GM13977 (cell line): Measurements from ENCODE around the gene USP49.

Source experiments
- DNase-seq: peaks from one replicate; pipeline ENCODE4 v3.0.0; 2012; ENCODE audit warnings: low spot score
- CTCF ChIP-seq: IDR thresholded peaks from 2 replicates; pipeline ENCODE4 v1.5.1; 2012; ENCODE audit warnings: mild to moderate bottlenecking, control low read depth; ENCODE audit not compliant: insufficient read depth; ENCODE audit errors: extremely low read depth, missing control alignments
- in situ Hi-C: fragments of 300-500 bp; cut with MboI; formaldehyde crosslinking; loops from one replicate; pipeline ENCODE4 v1.12.0; 2022; ENCODE audit warnings: low sequenced_read_pairs, low pct_unique_long_range_greater_than_20kb, mixed read lengths, inconsistent platforms; ENCODE audit not compliant: unreplicated experiment

USP49 gene

GRCh38 chr6:41859356-41859755 is 35.8 kb downstream of the USP49 start:
- TF ChIP-seq CTCF, result no peak
- DNase-seq, result no peak
- in situ Hi-C loops, result no loop called here

- no peak for DNase-seq
- TF ChIP-seq CTCF, result no peak
- in situ Hi-C loops, result no loop called here
Measured at GRCh38 chr6:41858703-41859102, 36.5 kb downstream of the USP49 start.

GRCh38 chr6:41850861-41851260 is 44.3 kb downstream of the USP49 start:
- DNase-seq, result no peak
- in situ Hi-C loops, result no loop called here
- TF ChIP-seq CTCF, result no peak

- TF ChIP-seq CTCF, result peak; percentile 73
- DNase-seq, result peak; percentile 65
- in situ Hi-C loops, result loop anchor here (10.0 kb wide), 1 partner anchor 198 kb away; no protein-coding TSS in a partner anchor
Measured at GRCh38 chr6:41846666-41847237, 48.4 kb downstream of the USP49 start.

GRCh38 chr6:41843178-41843577 is 52.0 kb downstream of the USP49 start:
- no peak for DNase-seq
- in situ Hi-C loops, result loop anchor here (10.0 kb wide), 1 partner anchor 202 kb away; no protein-coding TSS in a partner anchor
- TF ChIP-seq CTCF, result no peak

GRCh38 chr6:41840326-41840725 is 54.8 kb downstream of the USP49 start:
- in situ Hi-C loops, result loop anchor here (10.0 kb wide), 1 partner anchor 204 kb away; no protein-coding TSS in a partner anchor
- no peak for TF ChIP-seq CTCF
- DNase-seq, result no peak
